ENCODE data around the gene CTSW. TPM values are rescaled to one million over a fixed set of nuclear protein-coding genes. Genes with fewer than 3 reads are reported as not detected.

CTSW gene
- total RNA-seq, 1 experiment from 2014 or later: not detected

GRCh38 chr11:65883786-65884715, 4.4 kb downstream of the CTSW start:
- TF ChIP-seq CDX4 (CRISPR knock-in tag; IDR thresholded peaks at IDR 0.05; ENCODE audit: borderline replicate concordance): no peak
- no peak for TF ChIP-seq ZNF532 (CRISPR knock-in tag; IDR thresholded peaks at IDR 0.05; ENCODE audit: borderline replicate concordance)
- TF ChIP-seq PRRX2 (CRISPR knock-in tag; IDR thresholded peaks at IDR 0.05): no peak
- no peak for TF ChIP-seq FOXJ3 (CRISPR knock-in tag; IDR thresholded peaks at IDR 0.05; ENCODE audit: borderline replicate concordance)
- TF ChIP-seq TEAD1 (CRISPR knock-in tag; IDR thresholded peaks at IDR 0.05): no peak
- no peak for TF ChIP-seq NFYB (CRISPR knock-in tag; conservative IDR thresholded peaks at IDR 0.05; ENCODE audit: low read depth)
- no peak for TF ChIP-seq MYBL2 (CRISPR knock-in tag; IDR thresholded peaks at IDR 0.05)
- no peak overlapping the region for H3K4me3 Mint-ChIP-seq
- H3K4me1 Mint-ChIP-seq: peaks cover 17% of the 10 kb centered on the region
- H3K27ac Mint-ChIP-seq: no peak overlapping the region
- DNase-seq (ENCODE audit: low spot score) (no peak), ATAC-seq (no peak)
- POLR2A ChIA-PET: interaction anchor here (0.6 to 2.2 kb wide), 3 partner anchors 17 to 33 kb away, joined by 3 to 16 read pairs (median 4); partner anchors contain the start of gene CFL1
- H3K27me3 Mint-ChIP-seq (ENCODE audit: low read depth): peaks cover 4% of the 10 kb centered on the region
- CTCF ChIA-PET: interaction anchor here (0.5 to 11.9 kb wide), 71 partner anchors 10 to 870 kb away, joined by 3 to 539 read pairs (median 5); partner anchors contain the start of genes AP5B1, ARL2, BANF1 and CFL1
- no peaks in the 10 kb centered on the region for H3K9me3 Mint-ChIP-seq
- peaks cover 42% of the 10 kb centered on the region for H3K36me3 Mint-ChIP-seq

GRCh38 chr11:65884716-65885092, 5.1 kb downstream of the CTSW start:
- no peak overlapping the region for H3K4me3 Mint-ChIP-seq
- peak; percentile 32 for ATAC-seq
- H3K4me1 Mint-ChIP-seq: peaks cover 24% of the 10 kb centered on the region
- H3K27me3 Mint-ChIP-seq (ENCODE audit: low read depth): peaks cover 8% of the 10 kb centered on the region
- DNase-seq (ENCODE audit: low spot score): peak; percentile 87
- CTCF ChIA-PET: interaction anchor here (0.5 to 11.9 kb wide), 73 partner anchors 10 to 870 kb away, joined by 3 to 539 read pairs (median 5); partner anchors contain the start of genes AP5B1, ARL2, BANF1 and CFL1
- H3K27ac Mint-ChIP-seq: no peak overlapping the region
- H3K9me3 Mint-ChIP-seq: no peaks in the 10 kb centered on the region
- H3K36me3 Mint-ChIP-seq: peaks cover 42% of the 10 kb centered on the region
- POLR2A ChIA-PET: interaction anchor here (0.6 to 2.2 kb wide), 4 partner anchors 16 to 33 kb away, joined by 3 to 16 read pairs (median 4); partner anchors contain the start of genes CFL1 and MUS81
- no peak for TF ChIP-seq USF1 (CRISPR knock-in tag; IDR thresholded peaks at IDR 0.05)
- peak; percentile 55; the same call in 1 of the 2 replicates for TF ChIP-seq HMGXB4 (CRISPR knock-in tag; IDR thresholded peaks at IDR 0.05)
- 0 out of 2 replicates have a peak, but pooled peaks have one; percentile 23 for TF ChIP-seq ZNF512 (CRISPR knock-in tag; IDR thresholded peaks at IDR 0.05; ENCODE audit: borderline replicate concordance)
- TF ChIP-seq KAT7 (CRISPR knock-in tag; IDR thresholded peaks at IDR 0.05; ENCODE audit: borderline replicate concordance): no peak
- peak; percentile 82 for TF ChIP-seq FOXK1 (CRISPR knock-in tag; IDR thresholded peaks at IDR 0.05)
- TF ChIP-seq MAX (CRISPR knock-in tag; IDR thresholded peaks at IDR 0.05): no peak
- TF ChIP-seq MXD4 (CRISPR knock-in tag; IDR thresholded peaks at IDR 0.05; ENCODE audit: borderline replicate concordance): no peak
- no peak for TF ChIP-seq EMX1 (CRISPR knock-in tag; IDR thresholded peaks at IDR 0.05)
- TF ChIP-seq NFE2L1 (CRISPR knock-in tag; IDR thresholded peaks at IDR 0.05): no peak
- TF ChIP-seq ZNF425 (CRISPR knock-in tag; conservative IDR thresholded peaks at IDR 0.05): no peak
- TF ChIP-seq NR2C2 (CRISPR knock-in tag; IDR thresholded peaks at IDR 0.05): no peak
- no peak for TF ChIP-seq ZNF416 (CRISPR knock-in tag; IDR thresholded peaks at IDR 0.05)
- TF ChIP-seq ZSCAN18 (CRISPR knock-in tag; IDR thresholded peaks at IDR 0.05): no peak
